Myocyte (in vitro differentiated cells): Measurements from ENCODE around the gene EXOG. TPM values are rescaled to one million over a fixed set of nuclear protein-coding genes. Genes with fewer than 3 reads are reported as not detected.
A peak's percentile ranks its signal among the peaks of the same experiment; 100 is the strongest.

Experiments
- DNase-seq: peaks from one replicate; pipeline ENCODE4 v3.0.0-alpha.2; 2012; ENCODE audit warnings: low read depth
- total RNA-seq: library from RNA; depleted of rRNA; stranded (reverse); fragments of >200 nt; gene quantifications from 2 replicates; pipeline ENCODE4 v1.2.3, GENCODE V29; 2014

The EXOG gene
- total RNA-seq, 1 donor from 2014 or later: 30.3 TPM

GRCh38 chr3:38507120-38507519, 11.0 kb downstream of the EXOG start:
- no peak for DNase-seq

GRCh38 chr3:38509732-38510131, 13.6 kb downstream of the EXOG start:
- no peak for DNase-seq

GRCh38 chr3:38510631-38511030, 14.5 kb downstream of the EXOG start:
- no peak for DNase-seq

GRCh38 chr3:38511546-38511945, 15.4 kb downstream of the EXOG start:
- no peak for DNase-seq

- DNase-seq: no peak
These were observed 19.2 kb downstream of the EXOG start for GRCh38 chr3:38515367-38515766.

- DNase-seq: no peak
These were observed 20.5 kb downstream of the EXOG start for GRCh38 chr3:38516669-38517068.

- DNase-seq: no peak
These were observed 22.9 kb downstream of the EXOG start for GRCh38 chr3:38519000-38519399.

- no peak for DNase-seq
These were observed 23.5 kb downstream of the EXOG start for GRCh38 chr3:38519651-38520050.

GRCh38 chr3:38521391-38521987, 25.3 kb downstream of the EXOG start:
- peak; percentile 81 for DNase-seq

GRCh38 chr3:38522002-38522401, 25.9 kb downstream of the EXOG start:
- no peak for DNase-seq

- no peak for DNase-seq
These were observed 28.1 kb downstream of the EXOG start for GRCh38 chr3:38524141-38524739.

- no peak for DNase-seq
These were observed 30.7 kb downstream of the EXOG start for GRCh38 chr3:38526792-38527191.

GRCh38 chr3:38528457-38528856, 32.3 kb downstream of the EXOG start:
- peak; percentile 93 for DNase-seq

GRCh38 chr3:38532529-38532928, 36.4 kb downstream of the EXOG start:
- DNase-seq: no peak

GRCh38 chr3:38533285-38533976, 37.3 kb downstream of the EXOG start:
- no peak for DNase-seq

- no peak for DNase-seq
These were observed 38.0 kb downstream of the EXOG start for GRCh38 chr3:38534180-38534579.

GRCh38 chr3:38534604-38535003, 38.5 kb downstream of the EXOG start:
- no peak for DNase-seq

- no peak for DNase-seq
These were observed 40.5 kb downstream of the EXOG start for GRCh38 chr3:38536671-38537070.

- DNase-seq: no peak
These were observed 42.7 kb downstream of the EXOG start for GRCh38 chr3:38538773-38539353.

- DNase-seq: peak; percentile 98
These were observed 45.7 kb downstream of the EXOG start for GRCh38 chr3:38541806-38542205.

- DNase-seq: peak; percentile 99
These were observed 46.5 kb downstream of the EXOG start for GRCh38 chr3:38542401-38543298.
